Measurements from ENCODE around the gene KLF4.
"Not testable (repeated sequence)": the region's sequence is repeated elsewhere in the genome, so short reads cannot be mapped to it uniquely, and the experiment has no call there.

Gene KLF4

GRCh38 chr9:107489687-107490605 lies at the start of gene KLF4:
TSS of gene KLF4 (minus strand) at chr9:107489769. CDS start at chr9:107489172, 597 bp downstream.
- peak; percentile 55 for DNase-seq (ENCODE audit: low read depth)

- DNase-seq (ENCODE audit: low read depth), result no peak
These were observed 46.9 kb upstream of the KLF4 start for GRCh38 chr9:107536462-107536861.

GRCh38 chr9:107534510-107535078 lies 45.0 kb upstream of the KLF4 start:
- DNase-seq (ENCODE audit: low read depth), result no peak

- DNase-seq (ENCODE audit: low read depth), result no peak
These were observed 41.1 kb upstream of the KLF4 start for GRCh38 chr9:107530679-107531078.

- DNase-seq (ENCODE audit: low read depth), result no peak
These were observed 39.1 kb upstream of the KLF4 start for GRCh38 chr9:107528686-107529085.

DNA sequence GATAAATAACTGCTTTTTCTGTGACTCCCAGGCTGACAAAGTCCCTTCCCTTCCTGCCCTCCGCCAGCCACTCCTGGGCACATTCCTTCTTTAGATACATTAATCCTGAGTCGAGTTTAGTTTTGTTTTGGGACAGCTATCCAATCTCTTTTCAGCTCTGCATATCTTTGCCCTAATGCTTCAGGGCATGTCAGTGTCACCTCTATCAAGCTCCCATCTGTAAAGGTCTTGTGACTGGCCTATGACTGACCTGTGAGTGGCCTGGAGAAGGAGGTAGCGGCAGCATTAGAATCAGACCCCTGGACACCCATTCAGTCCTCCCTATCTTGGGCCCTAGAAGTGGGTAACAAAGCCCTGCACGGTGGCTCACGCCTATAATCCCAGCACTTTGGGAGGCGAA lies 34.0 kb upstream of the KLF4 start:
- DNase-seq (ENCODE audit: low read depth), result no peak

DNA sequence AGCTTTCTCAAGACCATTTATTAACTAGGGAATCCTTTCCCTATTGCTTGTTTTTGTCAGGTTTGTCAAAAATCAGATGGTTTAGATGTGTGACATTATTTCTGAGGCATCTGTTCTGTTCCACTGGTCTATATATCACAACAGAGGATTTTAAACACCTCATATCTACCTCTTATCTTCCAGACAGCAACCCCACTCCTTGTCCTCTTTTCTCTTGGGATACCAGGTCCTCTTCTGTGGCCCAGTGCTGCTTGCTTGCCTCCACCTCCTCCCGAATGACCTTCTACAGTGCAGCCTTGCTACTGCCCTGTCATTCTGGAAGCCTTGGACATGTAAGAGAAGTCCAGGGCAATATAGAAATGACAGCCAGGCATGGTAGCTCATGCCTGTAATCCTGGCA lies 30.6 kb upstream of the KLF4 start:
- DNase-seq (ENCODE audit: low read depth), result no peak

DNA sequence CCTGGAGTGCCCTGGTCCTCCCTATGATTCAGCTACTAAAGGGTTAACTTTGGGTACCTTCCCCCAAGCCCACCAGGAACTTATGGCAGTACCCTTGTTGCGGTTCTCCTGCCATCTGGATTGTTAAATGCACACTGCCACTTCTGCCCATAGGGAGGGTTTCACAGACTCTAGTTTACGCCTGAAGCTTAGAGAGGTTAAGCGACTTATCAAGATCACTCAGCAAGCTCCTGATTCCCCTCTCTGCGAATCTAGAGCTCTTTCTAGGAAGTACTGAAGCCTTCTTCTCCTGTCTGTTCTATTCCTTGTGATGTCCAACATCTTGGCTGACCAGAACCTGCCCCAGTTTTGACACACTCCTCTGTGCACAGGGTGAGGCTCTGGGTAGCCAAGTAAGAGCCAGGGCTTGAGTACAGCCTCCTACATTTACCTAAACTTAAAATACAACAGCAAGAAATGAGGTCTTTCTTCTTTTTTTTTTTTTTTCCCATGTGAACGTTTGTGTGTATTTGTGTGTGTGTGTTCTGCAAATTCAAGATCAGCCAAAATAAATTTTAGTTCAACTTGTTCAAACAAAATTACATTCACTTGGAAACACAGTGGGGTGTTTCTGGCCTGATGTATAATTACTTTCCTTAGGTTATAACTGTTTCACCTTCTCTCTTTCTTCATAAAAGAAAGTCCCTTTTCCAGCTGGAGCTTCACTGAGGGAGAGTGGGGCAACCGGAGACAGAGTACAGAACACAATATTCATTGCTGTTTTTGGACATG lies 28.7 kb upstream of the KLF4 start:
- no peak for DNase-seq (ENCODE audit: low read depth)

GRCh38 chr9:107513464-107514100 lies 24.0 kb upstream of the KLF4 start:
- DNase-seq (ENCODE audit: low read depth), result no peak

DNA sequence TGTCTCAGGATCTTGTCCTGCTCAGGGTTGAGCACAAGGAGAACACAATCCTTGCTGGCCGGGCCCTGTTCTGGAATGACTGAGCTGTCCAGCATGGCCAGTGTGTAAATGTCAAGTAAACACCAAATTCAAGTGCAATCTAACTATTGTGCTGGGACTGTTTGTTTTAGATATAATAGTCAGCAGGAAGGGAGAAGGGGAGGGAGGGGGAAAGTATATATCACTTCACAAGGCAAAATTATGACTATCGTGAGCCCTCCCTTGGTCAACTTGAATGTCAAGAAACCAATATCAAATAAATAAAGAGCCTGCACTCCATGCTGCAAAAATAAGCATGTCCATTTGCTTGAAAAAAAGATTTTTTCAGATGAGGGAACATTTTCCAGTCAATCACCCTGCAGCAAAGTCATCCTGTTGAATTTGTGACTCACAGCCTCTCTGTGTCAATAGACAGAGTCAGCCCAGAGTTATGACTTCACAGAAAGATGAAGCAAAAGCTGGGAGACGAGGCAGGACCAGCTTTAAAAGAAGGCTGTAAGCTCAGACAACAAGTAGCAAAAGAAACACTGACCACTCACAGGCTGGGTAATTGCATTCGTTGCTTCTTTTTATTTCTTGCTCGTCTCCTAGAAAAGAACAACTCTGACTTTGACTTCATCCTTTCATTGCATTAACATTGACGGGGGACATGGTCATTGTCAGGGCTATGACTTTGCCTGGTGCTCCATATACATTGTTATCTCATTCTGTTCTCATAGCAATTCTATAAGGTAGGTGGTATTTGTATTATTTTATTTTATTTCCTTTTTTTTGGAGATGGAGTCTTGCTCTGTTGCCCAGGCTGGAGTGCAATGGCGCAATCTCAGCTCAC lies 15.3 kb upstream of the KLF4 start:
- no peak for DNase-seq (ENCODE audit: low read depth)

DNA sequence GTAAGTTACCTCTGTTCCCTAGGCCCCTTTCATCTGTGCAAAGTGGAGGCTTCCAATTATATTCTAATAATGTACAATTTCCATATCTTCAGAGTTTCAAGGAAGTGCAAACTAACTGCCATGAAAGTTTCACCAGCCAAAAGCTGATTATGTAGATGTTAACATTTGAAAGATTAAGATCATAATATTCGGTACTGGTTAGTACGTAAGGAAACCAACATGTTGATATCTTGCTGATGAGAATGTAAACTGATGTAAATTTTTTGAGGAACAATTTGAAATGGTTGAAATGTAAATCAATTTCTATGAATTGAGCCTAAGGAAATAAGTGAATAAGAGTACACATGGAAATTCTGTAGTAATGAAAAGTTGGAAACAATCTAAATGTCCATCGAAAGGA lies 12.9 kb upstream of the KLF4 start:
- DNase-seq (ENCODE audit: low read depth), result no peak

GRCh38 chr9:107500421-107501200 lies 11.0 kb upstream of the KLF4 start:
- DNase-seq (ENCODE audit: low read depth), result not testable (repeated sequence)

DNA sequence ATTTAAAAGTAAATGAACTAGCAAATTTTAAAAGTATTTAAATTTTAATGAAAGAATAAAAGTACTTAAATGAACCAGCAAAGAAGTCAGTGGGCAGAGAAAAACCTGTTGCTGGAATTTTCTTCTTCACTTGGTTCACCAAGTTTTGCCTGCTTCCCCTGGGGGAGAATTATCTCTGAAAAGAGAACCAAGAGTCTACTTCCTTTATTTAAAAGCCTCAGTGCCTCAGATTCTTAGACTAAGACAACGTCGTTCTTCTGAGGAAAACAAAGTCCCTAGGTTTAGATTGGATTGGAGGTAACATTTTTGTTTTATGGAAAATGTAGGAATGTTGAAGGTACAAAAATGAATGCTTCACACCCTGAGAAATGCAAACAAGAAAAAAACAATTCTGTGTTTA lies 7.4 kb upstream of the KLF4 start:
- no peak for DNase-seq (ENCODE audit: low read depth)

DNA sequence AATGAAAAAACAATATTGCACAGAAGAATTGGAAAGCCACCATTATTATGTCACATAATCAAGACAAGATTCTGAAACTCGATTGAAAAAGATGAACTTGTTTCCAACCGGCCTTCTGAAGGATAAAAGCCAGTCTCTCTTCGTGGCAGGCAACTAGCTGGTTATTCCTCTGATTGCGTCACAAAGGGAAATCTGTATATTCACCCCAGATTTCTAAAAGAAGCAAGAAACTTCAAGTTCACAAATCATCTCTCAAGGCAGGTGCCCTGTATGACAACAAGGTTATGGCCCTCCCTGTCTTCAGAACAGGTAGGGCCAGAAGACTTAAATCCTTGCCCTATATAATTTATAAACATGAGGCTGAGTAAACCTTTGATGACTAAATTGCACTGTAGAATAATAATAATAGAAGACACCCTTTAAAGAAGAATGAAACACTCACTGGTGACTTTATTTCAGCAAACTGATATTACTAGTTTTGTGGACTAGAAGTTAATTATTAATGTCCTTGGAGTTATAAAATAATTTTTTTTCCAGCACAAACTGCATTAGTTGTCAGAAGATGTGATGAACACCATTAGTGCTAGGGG lies 2.9 kb upstream of the KLF4 start:
- no peak for DNase-seq (ENCODE audit: low read depth)

DNA sequence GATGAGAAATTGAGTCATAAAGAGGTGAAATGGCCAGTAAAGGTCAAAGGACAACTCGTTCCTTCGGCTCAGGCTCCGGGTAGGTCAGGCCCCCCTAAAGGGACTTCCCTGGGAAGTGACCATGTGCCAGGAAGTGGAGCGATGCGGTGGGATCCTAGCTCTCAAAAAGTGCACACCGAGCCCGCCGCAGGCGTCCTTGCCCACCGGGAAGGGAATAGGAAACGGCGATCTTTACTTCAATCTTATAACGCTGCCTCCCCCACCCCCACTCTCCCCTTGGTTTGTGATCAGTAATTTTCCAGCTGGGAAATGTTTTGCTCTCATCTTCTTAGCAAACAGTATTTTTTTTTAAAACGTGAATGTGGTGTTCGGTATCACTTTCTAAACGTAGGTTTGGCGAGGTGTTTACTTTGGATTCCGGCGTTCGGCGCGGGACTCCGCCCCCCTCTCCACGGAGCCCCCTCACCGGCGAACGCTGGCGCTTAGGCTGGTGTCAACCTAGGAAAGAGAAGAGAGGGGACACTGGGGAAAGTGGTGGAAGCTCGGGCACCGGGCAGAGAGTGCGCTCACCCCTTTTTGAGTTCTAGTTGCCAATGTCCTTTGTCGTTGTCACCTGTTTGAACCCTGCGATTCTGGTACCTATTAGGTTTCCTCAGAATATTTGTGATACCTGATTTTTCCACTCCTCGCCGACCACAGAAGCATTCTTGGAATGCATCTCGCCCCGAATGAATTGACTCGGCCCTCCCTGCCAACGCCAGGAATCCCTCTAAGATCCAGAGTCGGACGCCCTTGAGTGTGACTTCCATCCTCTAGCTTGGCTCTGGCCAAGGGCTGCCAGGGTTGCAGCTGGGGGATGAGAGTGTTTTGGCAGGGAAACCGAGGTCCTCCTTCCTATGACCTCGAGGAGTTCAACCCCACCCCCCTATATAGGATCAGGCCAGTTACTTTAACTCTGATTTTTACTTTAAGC lies 1.8 kb upstream of the KLF4 start:
- no peak for DNase-seq (ENCODE audit: low read depth)

DNA sequence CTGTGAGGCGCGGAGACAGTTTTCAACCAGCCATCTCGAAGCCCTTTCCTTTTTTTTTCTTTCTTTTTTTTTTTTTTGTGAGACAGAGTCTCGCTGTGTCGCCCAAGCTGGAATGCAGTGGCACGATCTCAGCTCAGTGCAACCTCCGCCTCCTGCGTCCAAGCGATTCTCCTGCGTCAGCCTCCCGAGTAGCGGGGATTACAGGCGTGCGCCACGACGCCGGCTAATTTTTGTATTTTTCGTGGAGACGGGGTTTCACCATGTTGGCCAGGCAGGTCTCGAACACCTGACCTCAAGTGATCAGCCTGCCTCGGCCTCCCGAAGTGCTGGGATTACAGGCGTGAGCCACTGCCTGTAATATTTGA lies 1.0 kb upstream of the KLF4 start:
- not testable (repeated sequence) for DNase-seq (ENCODE audit: low read depth)

DNA sequence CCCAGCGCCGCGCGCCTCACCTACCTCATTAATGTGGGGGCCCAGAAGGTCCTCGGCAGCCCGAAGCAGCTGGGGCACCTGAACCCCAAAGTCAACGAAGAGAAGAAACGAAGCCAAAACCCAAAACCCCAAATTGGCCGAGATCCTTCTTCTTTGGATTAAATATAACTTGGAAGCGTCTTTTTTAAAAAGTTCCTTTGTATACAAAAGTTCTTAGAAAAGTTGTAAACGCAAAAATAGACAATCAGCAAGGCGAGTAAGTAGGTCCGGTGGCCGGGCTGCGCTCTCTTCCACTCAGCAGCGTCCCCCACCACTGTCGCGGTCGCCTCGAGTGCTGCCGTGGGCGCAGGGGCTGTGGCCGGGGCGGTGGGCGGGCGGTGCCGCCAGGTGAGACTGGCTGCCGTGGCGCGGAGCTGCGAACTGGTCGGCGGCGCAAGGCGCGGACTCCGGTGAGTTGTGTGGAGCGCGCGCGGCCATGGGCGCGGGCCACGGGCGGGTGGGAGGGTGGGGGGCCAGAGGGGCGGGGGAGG lies 360 bp downstream of the KLF4 start:
- no peak for DNase-seq (ENCODE audit: low read depth)

GRCh38 chr9:107488375-107489143 lies 1.0 kb downstream of the KLF4 start:
- no peak for DNase-seq (ENCODE audit: low read depth)

All from activated T-cell treated with anti-CD3 and anti-CD28 coated beads for 24 hours (primary cell).